HG03565 (cell line): Measurements from ENCODE around the gene SLC7A14.

Experiments
- ATAC-seq: cut with Tn5 transposase; IDR thresholded peaks from one replicate; pipeline ENCODE4 v1.9.1; 2021; ENCODE audit warnings: mild to moderate bottlenecking, moderate library complexity; ENCODE audit not compliant: unreplicated experiment

SLC7A14 gene

GRCh38 chr3:170585937-170586310 lies at the start of gene SLC7A14:
SLC7A14 (minus strand) TSS chr3:170586075; CDS start chr3:170526936, 59,139 bp downstream.
- no peak for ATAC-seq

GRCh38 chr3:170635385-170635735 lies 49.5 kb upstream of the SLC7A14 start:
- ATAC-seq, result no peak

GRCh38 chr3:170634663-170635384 lies 48.9 kb upstream of the SLC7A14 start:
- peak; percentile 59 for ATAC-seq

GRCh38 chr3:170633573-170633972 lies 47.7 kb upstream of the SLC7A14 start:
- no peak for ATAC-seq

- peak; percentile 75 for ATAC-seq
These were observed 46.9 kb upstream of the SLC7A14 start for GRCh38 chr3:170632780-170633179.

GRCh38 chr3:170631755-170632488 lies 46.0 kb upstream of the SLC7A14 start:
- no peak for ATAC-seq

GRCh38 chr3:170623524-170623923 lies 37.6 kb upstream of the SLC7A14 start:
- ATAC-seq, result no peak

GRCh38 chr3:170622369-170623159 lies 36.7 kb upstream of the SLC7A14 start:
- ATAC-seq, result no peak

- ATAC-seq, result no peak
These were observed 35.4 kb upstream of the SLC7A14 start for GRCh38 chr3:170621256-170621655.

- no peak for ATAC-seq
These were observed 28.5 kb upstream of the SLC7A14 start for GRCh38 chr3:170614214-170614966.

GRCh38 chr3:170611751-170612150 lies 25.9 kb upstream of the SLC7A14 start:
- no peak for ATAC-seq

- ATAC-seq, result no peak
These were observed 24.5 kb upstream of the SLC7A14 start for GRCh38 chr3:170610321-170610884.

- ATAC-seq, result no peak
These were observed 22.6 kb upstream of the SLC7A14 start for GRCh38 chr3:170608475-170608874.

- ATAC-seq, result no peak
These were observed 20.8 kb upstream of the SLC7A14 start for GRCh38 chr3:170606675-170607074.

GRCh38 chr3:170605490-170605889 lies 19.6 kb upstream of the SLC7A14 start:
- ATAC-seq, result no peak

- ATAC-seq, result no peak
These were observed 18.1 kb upstream of the SLC7A14 start for GRCh38 chr3:170603770-170604510.

- no peak for ATAC-seq
These were observed 16.7 kb upstream of the SLC7A14 start for GRCh38 chr3:170602556-170602955.

GRCh38 chr3:170600005-170600624 lies 14.2 kb upstream of the SLC7A14 start:
- ATAC-seq, result no peak

- ATAC-seq, result no peak
These were observed 13.2 kb upstream of the SLC7A14 start for GRCh38 chr3:170599091-170599490.
